ENCODE results near the gene CHI3L1. TPM values are rescaled to one million over a fixed set of nuclear protein-coding genes. Genes with fewer than 3 reads are reported as not detected.

CHI3L1 gene
- polyA plus RNA-seq, 4 donors, result 0.71 to 12.3 (median 9.7) TPM

DNA sequence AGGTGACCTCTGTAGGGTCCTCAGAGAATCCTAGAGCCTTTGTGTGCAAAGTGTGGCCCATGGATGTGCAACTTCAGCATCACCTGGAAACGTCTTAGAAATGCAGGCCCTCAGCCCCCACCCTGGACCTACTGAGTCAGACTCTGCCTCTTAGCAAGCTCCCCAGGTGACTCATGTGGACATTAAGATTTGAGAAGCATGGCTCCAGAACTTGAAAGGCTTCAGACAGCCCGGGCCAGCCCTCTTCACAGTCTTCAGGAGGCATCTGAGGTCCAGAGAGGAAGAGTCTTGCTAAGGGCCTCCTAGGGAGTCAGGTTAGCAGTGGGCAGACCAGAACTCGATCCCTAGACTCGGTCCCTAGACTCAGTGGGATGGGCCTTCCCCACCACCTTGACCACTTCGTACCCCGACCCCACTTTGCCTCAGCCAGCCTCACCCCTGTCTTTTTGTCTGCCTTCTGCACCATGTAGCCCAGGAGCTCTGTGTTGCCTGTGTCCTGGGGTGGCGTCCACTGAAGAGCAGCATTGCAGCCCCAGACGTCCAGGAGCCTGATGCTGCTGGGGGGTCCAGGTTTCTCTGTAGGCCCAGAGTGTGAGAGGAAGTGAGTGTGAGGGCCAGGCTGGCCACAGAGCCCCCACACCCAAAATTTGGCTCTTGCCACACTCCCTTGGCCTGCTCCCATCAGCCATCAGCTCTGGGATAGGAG lies 15.7 kb downstream of the CHI3L1 start:
- DNase-seq (ENCODE audit: low read depth in 4 of 4, low spot score in 3 of 4), result no peak

DNA sequence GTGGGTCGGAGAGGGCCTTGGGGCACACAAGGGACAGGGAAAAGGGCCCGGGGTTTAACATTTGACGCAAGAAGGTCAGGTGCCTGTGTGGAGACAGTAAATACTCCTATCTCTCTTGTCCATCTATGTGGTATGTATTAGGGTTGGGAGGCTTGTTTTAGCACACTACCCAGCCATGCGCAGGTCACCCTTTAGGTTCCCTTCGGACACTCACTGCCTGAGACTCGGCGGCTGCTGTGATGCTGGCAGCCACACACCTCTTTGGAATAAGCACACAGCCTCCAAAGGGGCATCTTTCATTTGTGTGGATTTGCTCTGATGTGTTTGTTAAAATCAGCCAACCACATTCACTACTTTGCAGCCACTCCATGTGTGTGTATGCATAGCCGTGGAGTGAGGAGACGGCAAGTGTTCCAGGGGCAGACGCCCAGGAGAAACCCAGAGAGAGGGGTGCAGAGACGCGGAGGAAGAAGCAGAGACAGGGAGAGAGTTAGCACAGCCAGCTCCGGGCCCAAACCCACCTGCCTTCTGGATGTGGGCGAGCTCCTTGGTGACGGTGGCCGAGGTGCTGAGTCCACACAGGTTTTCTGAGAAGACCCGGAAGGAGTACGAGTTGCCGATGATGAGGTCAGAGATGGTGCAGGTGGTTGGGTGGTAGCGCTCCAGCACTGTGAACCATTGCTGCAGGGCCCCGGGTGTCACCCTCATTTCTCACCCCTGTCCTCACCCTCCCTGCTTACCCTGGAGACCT lies 16.6 kb downstream of the CHI3L1 start:
- DNase-seq (ENCODE audit: low read depth in 4 of 4, low spot score in 3 of 4), result no peak

DNA sequence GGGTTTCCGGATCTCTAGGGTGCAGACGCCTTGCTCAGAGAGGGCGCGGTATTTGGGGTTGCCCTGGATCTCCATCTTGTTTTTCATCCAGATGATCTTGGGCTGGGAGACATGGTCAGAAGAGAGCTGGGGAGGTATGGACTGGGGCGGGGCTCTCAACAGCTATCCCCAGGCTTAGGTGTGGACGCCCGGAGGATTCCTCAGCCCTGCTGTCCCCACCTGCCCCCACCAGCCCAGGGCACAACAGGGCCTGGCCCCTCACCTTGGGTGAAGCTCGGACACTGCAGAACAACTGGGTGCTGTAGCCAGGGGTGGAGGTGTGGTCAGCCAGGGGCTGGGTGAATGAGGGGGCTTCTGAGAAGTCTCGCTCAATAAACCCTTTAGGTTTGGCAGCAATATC lies 17.5 kb downstream of the CHI3L1 start:
- DNase-seq (ENCODE audit: low read depth in 4 of 4, low spot score in 3 of 4), result no peak

DNA sequence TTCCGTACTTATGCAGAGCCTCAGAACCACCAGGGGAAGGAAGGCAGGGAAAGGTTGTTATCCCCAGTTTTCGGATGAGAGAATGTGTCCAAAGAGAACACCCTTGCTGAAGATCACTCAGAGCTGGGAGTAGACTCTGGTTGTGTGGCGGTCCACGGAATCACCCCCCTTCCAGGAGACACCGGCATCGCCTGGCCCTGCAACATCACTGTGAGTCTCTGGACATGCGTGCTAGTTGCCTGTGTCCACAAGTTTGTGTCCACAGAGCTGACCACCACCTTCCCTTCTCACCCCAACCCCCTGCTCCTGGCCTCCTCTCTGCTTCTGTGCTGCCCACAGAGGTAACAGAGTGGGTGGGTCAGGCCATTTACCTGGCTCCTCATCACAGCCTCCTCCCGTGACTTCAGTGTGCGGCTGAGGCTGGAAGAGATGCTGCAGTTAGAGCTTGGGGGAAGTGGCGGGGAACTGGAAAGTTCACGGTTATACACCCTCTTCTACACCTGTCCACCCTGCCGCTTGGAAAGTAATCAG lies 18.2 kb downstream of the CHI3L1 start:
- DNase-seq (ENCODE audit: low read depth in 4 of 4, low spot score in 3 of 4), result no peak

DNA sequence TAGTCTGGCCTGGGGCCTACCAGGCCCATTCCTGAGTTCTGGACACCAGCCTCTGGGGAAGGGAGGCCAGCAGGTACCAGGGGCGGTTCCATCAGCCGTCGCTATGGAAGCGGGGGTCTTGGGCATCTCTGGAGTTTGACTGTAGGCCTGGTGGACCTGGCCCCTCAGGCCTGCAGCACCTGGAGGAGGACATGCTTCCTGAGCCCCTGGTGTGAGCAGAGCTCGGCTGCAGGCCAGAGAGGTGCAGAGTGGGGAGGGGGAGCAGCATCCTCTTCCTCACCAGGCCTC lies 18.6 kb downstream of the CHI3L1 start:
- no peak for DNase-seq (ENCODE audit: low read depth in 4 of 4, low spot score in 3 of 4)

DNA sequence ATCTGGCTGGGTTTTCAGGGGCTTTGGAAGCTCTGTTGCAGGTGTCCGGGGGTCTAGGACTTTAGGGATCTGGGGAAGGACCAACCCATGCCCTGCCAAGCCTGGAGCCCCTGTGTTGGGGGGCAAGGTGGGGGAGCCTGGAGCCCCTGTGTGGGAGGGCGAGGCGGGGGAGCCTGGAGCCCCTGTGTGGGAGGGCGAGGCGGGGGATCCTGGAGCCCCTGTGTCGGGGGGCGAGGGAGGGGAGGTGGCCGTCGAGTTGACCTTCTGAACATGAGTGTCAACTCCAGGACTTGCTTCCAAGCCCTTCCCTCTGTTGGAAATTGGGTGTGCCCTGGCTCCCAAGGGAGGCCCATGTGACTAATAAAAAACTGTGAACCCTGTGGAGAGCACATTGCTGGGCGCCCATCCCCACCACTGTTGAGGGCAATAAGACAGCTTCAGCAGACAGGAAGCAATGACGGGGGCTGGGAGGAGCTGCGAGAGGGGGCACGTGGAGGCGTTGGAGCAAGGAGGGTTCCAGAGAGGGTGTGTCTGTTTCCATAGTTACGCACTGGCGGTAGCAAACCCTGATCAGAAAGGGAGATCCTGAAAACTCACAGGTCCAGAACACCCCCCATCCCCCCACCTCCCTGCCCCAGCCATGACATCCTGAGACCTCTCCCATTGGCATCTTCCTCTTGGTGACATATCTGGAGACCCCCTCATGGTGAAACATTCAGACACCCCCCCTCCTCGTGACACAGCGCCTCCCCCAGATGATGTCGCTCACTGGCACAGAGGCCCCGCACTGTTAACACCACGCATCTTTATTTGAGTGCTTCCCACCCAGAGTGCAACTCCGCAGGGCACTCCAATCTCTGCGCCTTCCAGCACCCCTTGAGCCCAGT lies 19.2 kb downstream of the CHI3L1 start:
- DNase-seq (ENCODE audit: low read depth in 4 of 4, low spot score in 3 of 4), result no peak

DNA sequence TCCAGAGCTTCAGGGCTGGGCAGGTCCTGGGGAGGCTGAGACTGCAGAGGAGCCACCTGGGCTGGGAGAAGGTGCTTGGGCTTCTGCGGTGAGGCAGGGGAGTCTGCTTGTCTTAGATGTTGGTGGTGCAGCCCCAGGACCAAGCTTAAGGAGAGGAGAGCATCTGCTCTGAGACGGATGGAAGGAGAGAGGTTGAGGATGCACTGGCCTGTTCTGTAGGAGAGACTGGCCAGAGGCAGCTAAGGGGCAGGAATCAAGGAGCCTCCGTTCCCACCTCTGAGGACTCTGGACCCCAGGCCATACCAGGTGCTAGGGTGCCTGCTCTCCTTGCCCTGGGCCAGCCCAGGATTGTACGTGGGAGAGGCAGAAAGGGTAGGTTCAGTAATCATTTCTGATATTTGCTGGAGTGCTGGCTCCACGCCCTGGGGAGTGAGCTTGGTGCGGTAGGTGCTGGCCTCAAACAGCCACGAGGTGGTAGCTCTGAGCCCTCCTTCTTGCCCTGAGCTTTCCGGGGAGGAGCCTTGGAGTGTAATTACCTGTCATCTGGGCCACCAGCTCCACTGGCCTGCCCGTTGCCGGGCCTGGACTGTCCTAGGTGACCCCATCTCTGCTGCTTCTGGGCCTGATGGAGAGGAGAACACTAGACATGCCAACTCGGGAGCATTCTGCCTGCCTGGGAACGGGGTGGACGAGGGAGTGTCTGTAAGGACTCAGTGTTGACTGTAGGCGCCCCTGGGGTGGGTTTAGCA lies 20.1 kb downstream of the CHI3L1 start:
- no peak for DNase-seq (ENCODE audit: low read depth in 4 of 4, low spot score in 3 of 4)

DNA sequence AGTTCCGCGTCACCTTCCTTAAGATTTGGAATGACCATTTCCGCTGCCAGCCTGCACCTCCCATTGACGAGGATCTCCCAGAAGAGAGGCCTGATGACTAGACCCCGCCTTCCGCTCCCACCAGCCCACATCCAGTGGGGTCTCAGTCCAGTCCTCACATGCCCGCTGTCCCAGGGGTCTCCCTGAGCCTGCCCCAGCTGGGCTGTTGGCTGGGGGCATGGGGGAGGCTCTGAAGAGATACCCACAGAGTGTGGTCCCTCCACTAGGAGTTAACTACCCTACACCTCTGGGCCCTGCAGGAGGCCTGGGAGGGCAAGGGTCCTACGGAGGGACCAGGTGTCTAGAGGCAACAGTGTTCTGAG lies 20.7 kb downstream of the CHI3L1 start:
- no peak for DNase-seq (ENCODE audit: low read depth in 4 of 4, low spot score in 3 of 4)

DNA sequence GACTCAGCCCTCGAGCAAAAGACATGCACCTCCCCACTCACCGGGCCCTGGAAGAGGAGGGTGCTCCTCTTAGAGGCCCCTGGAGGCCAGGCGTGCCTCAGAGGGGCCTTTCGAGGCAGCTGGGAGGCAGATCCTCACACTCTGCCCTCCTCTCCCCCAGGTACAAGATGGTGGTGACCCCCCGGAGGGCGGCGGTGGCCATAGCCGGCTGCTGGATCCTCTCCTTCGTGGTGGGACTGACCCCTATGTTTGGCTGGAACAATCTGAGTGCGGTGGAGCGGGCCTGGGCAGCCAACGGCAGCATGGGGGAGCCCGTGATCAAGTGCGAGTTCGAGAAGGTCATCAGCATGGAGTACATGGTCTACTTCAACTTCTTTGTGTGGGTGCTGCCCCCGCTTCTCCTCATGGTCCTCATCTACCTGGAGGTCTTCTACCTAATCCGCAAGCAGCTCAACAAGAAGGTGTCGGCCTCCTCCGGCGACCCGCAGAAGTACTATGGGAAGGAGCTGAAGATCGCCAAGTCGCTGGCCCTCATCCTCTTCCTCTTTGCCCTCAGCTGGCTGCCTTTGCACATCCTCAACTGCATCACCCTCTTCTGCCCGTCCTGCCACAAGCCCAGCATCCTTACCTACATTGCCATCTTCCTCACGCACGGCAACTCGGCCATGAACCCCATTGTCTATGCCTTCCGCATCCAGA lies 21.3 kb downstream of the CHI3L1 start:
- DNase-seq (ENCODE audit: low read depth in 4 of 4, low spot score in 3 of 4), result no peak

DNA sequence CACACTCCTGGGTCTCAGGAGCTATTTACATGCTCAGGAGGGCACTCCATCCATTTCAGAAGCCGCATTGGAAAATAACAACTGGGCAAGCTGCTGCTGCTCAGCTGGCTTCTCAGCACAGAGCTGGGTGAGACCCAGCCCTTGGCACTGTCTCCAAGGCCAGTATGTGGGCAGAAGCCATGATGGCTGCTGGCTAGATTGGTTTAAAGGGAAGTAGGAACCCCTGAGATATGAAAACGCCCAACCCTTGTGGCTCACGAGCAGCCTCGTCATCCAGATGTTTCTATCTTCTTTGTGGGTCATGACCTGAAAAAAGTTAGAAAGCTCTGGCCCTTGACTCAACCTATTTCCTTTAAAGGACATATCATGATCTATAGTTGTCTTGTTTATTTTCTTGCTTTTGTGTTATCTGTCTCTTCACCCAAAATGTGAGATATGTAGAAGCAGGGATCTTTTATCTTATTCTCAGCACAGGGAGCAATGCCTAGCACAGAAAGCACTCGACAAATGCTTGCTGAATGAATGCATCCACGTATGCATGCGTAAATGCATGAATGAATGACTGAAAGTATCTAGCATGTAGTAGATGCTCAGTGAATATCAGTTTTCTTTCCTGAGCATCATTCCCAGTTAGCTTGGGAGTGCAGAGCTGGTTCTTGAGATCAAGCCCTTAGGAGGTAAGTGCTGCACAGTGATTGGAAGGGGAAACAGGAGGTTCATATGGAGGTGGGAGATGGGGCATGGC lies 22.4 kb downstream of the CHI3L1 start:
- DNase-seq (ENCODE audit: low read depth in 4 of 4, low spot score in 3 of 4), result no peak

DNA sequence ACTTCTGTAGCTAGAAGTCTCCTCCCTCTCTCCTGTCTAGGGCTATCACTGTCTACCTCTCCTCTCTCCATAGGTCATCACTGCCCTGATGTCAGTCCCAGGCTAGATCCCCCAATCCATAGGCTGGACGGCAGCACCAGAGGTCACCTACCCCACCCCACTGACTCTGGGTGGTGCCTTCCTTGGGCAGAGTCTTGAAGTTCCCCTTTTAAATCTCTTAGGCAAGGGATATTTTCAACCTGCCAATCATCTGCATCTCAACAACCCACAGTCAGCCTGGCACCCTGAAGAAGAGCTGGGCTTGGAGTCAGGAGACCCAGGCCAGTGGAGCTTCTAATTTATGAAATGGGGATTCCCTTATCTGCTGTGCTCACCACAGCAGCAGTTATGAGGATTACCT lies 24.1 kb downstream of the CHI3L1 start:
- DNase-seq (ENCODE audit: low read depth in 4 of 4, low spot score in 3 of 4), result no peak

DNA sequence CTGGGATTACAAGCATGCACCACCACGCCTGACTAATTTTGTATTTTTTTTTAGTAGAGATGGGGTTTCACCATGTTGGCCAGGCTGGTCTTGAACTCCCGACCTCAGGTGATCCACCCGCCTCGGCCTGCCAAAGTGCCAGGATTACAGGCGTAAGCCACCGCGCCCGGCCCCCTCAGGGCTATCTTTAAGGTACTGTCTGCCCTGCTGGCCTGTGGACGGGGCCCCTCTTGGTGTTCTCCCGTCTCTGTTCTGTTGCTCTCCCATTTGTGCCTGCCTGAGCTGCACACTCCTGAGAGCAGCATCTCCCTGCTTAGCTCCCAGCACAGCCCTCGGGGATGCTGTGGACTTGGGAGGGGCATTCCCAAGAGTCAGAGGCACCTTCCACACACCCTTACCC lies 24.8 kb downstream of the CHI3L1 start:
- DNase-seq (ENCODE audit: low read depth in 4 of 4, low spot score in 3 of 4), result no peak

DNA sequence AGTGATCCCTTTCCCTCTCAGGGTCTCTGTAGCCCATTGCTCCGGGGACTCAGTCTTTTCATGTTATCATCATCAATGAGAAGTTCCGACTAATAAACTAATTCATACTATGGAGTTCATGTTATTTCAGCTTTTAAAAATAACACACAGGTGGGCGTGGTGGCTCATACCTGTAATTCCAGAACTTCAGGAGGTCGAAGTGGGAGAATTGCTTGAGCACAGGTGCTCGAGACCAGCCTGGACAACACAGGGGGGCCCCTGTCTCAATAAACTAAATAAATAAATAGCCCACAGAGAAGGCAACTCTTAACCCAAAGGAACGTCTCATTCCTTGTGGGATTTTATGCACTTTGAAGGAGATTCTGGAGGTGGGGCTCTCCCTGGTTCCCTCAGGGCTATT lies 25.3 kb downstream of the CHI3L1 start:
- DNase-seq (ENCODE audit: low read depth in 4 of 4, low spot score in 3 of 4), result no peak

DNA sequence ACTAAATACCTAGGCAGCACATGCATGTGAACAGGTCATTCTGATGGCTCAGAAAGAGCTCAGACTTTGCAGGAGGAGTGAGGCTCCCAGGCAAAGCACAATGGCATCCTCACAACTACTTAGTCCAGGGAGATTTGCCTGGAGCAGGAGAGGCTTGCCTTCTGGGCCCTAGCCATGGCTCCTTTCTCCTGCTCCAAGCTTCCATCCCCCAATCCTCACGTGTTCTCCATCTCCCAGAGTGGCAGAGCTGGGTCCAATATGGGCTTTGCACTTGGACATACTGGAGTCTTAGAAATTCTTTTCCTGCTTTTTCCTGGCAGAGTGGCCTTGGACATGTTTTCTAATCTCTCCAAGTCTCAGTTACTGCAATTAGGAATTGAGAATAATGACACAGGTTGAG lies 26.7 kb downstream of the CHI3L1 start:
- DNase-seq (ENCODE audit: low read depth in 4 of 4, low spot score in 3 of 4), result no peak

DNA sequence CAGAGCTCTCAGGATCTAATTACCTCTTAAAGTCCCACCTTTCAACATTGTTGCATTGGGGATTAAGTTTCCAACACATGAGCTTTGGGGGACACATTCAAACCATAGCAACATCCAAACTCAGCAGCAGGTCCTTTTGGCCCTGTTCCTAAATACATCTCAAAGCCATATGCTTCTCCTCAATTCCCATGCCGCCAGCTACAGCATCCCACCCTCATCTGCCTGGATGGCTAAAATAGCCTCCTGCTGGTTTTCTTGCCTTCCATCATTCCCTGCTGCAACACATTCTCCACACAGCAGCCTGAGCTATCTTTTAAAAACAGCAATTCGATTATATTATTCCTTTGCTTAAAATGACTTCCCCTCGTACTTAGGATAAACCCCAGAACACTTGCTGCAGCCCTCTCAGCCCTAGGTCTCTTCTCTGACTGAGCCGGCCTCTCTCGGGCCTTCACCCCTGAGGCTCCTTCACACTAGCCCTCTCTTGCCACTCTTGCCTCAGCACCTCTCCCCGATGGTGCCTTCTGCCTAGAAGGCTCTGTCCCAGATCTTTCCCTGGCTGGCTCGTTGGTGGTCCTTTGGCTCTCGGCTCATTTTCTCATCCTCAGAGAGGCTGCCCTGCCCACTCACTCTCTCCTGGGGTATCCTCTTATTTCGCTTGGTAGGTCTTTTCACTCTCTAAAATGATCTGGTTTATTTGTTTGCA lies 27.4 kb downstream of the CHI3L1 start:
- DNase-seq (ENCODE audit: low read depth in 4 of 4, low spot score in 3 of 4), result no peak

DNA sequence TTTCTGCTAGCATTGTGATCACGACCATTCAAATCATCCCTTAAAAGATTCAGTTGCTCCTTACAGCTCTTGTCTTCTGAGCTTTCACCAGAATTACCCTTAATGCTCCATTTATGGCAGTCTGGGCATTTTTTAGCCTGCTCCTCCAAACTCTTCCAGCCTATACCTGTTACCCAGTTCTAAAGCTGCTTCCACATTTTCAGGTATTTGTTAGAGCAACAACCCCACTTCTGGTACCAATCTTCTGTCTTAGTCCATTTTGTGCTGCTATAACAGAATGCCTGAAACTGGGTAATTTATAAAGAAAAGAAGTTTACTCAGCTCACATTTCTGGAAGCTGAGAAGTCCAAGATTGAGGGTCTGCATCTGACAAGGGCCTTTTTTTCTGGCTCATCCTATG lies 28.1 kb downstream of the CHI3L1 start:
- DNase-seq (ENCODE audit: low read depth in 4 of 4, low spot score in 3 of 4), result no peak

DNA sequence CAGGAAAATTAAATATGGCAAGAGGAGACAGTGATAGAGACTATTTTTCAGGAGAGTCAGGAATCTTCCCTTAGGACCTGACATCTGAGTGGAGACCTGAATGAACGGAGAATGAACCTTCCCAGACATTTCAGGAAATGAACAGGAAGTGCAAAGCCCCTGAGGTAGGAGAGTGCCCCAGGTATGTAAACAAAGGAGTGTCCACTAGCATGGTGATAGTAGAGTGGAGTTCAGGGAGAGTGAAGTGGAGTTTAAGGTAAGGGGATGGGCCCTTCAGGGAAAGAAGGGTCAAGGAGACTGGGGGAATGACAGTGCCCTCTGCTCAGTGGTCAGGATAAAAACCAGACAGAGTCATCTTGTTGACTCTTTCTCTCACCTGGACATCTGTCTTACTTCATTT lies 30.2 kb downstream of the CHI3L1 start:
- no peak for DNase-seq (ENCODE audit: low read depth in 4 of 4, low spot score in 3 of 4)

DNA sequence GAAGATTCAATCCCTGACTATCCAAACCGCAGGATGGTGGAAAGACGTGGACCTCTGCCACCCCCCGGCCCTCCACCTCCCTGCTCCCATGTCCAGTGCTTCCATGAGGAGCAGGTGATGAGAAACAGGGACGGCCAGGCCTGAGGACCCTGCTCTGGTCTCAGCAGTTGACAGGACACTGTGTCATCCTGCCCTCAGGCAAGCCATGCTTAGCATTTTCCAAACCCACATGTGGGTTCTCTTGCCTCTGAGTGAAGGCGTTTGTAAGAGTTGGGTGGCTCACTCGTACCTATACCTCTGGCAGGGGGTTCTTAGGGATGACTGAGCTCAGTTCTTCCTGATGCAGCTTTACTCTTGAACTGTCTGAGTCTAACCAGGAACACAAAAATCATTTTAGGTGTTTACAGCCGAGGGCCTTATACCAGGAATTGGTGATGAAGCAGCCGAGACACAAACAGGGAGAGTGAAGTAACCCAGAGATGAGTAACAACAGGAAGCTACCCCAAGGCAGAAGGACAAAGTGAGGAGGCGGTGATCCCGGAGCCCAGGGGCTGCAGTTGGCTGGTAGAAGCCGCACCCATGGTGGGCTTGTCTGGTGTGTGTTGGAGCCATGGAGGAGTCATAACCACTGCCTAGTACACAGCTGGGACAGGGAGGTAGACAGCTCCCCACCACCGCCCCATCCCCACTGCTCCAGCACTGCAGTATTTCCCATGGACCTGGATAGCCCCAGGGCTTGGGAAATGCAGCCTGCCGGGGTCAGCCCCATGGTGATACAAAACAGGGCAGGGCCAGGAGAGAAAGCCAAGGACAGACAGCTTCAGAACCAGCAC lies 32.3 kb downstream of the CHI3L1 start:
- DNase-seq (ENCODE audit: low read depth in 4 of 4, low spot score in 3 of 4), result no peak
